Upper lobe of left lung (tissue), 6 donors: ENCODE results near the gene ATP13A1. TPM values are rescaled to one million over a fixed set of nuclear protein-coding genes. Genes with fewer than 3 reads are reported as not detected.

Experiments
- ATAC-seq, 2 donors: fragments of 200-7000 bp; cut with Tn5 transposase; one replicate each; pipeline ENCODE4 v1.9.1; 2022; ENCODE audit warnings: mild to moderate bottlenecking in 2 of 2, moderate library complexity in 2 of 2; ENCODE audit not compliant: low FRiP score in 2 of 2
- DNase-seq, 2 donors: peaks; one replicate each; pipeline ENCODE4 v3.0.0-alpha.2; 2019 to 2020
- H3K27ac ChIP-seq, 4 donors: fragments of 200-600 bp; sonication (generic); one replicate each; pipeline ENCODE4 v1.5.1; 2016 to 2019
- H3K27me3 ChIP-seq, 4 donors: fragments of 200-600 bp; sonication (generic); one replicate each; pipeline ENCODE4 v1.5.1; 2017 to 2019
- H3K36me3 ChIP-seq, 4 donors: fragments of 200-600 bp; sonication (generic); one replicate each; pipeline ENCODE4 v1.5.1; 2016 to 2019
- H3K4me1 ChIP-seq, 4 donors: fragments of 200-600 bp; sonication (generic); one replicate each; pipeline ENCODE4 v1.5.1; 2018 to 2019
- H3K4me3 ChIP-seq, 4 donors: fragments of 200-600 bp; sonication (generic); one replicate each; pipeline ENCODE4 v1.5.1; 2017 to 2019; ENCODE audit warnings: mild to moderate bottlenecking in 2 of 4, moderate library complexity in 1 of 4
- H3K9me3 ChIP-seq, 4 donors: fragments of 200-600 bp; sonication (generic); one replicate each; pipeline ENCODE4 v1.5.1; 2018 to 2019
- CTCF ChIP-seq, 6 experiments: fragments of 450-650 bp in 4 of 6; fragments of 200-600 bp in 2 of 6; sonication (generic) in 2 of 6; IDR thresholded peaks; one replicate each; pipeline ENCODE4 v1.5.1; 2016 to 2019; ENCODE audit warnings: antibody characterized with exemption in 6 of 6
- EP300 ChIP-seq, 4 donors: sonication (generic); formaldehyde crosslinking; IDR thresholded peaks; one replicate each; pipeline ENCODE4 v1.5.1; 2017; ENCODE audit warnings: antibody characterized with exemption in 4 of 4, control low read depth in 2 of 4
- POLR2A ChIP-seq, 4 donors: fragments of 450-650 bp; IDR thresholded peaks; one replicate each; pipeline ENCODE4 v1.5.1; 2016 to 2017; ENCODE audit warnings: antibody characterized with exemption in 4 of 4, mild to moderate bottlenecking in 2 of 4
- POLR2AphosphoS5 ChIP-seq, 2 donors: sonication (generic); formaldehyde crosslinking; IDR thresholded peaks; one replicate each; pipeline ENCODE4 v1.5.1; 2017; ENCODE audit warnings: antibody characterized with exemption in 2 of 2
- WGBS, 2 donors: methylation state at CpG; one replicate each; pipeline ENCODE4 v1.1.5; 2017 to 2018; 5-methylcytosine and 5-hydroxymethylcytosine counted together
- total RNA-seq, 6 donors: library from RNA; depleted of rRNA in 4 of 6; stranded (reverse); fragments of >200 nt in 4 of 6; gene quantifications; one replicate each; pipeline versions ENCODE4 v1.1.0 to v1.2.1, GENCODE V29; 2016 to 2021
- donor health status: DM: no; HTN: no; CAD: no; lungs with moderate emphysema.
- donor health status: DM: no; HTN: yes; CAD: no; lungs with severe emphysema.

ATP13A1 gene
- total RNA-seq, 6 donors from 2014 or later: 58.6 to 256 (median 97.4) TPM

GRCh38 chr19:19631346-19631745 is 32.1 kb downstream of the ATP13A1 start:
- WGBS, 2 donors: 95 to 100% methylated on average over 3 to 7 of the region's 7 CpGs
- H3K9me3 ChIP-seq: no peaks in the 10 kb centered on the region
- H3K27ac ChIP-seq: no peak overlapping the region
- peaks cover 0 to 4% (median 0%) of the 10 kb centered on the region in 4 donors for H3K27me3 ChIP-seq
- ATAC-seq: no peak
- no peak for DNase-seq
- H3K36me3 ChIP-seq: peaks cover 5 to 51% (median 36%) of the 10 kb centered on the region in 4 donors
- no peak overlapping the region for H3K4me3 ChIP-seq
- TF ChIP-seq CTCF (IDR thresholded peaks at IDR 0.05): no peak
- TF ChIP-seq POLR2AphosphoS5 (IDR thresholded peaks at IDR 0.05): no peak
- no peak for TF ChIP-seq POLR2A (IDR thresholded peaks at IDR 0.05)
- no peak for TF ChIP-seq EP300 (IDR thresholded peaks at IDR 0.05)
- H3K4me1 ChIP-seq: peaks cover 14 to 21% (median 16%) of the 10 kb centered on the region in 4 donors

- no peaks in the 10 kb centered on the region for H3K9me3 ChIP-seq
- no peak for TF ChIP-seq POLR2AphosphoS5 (IDR thresholded peaks at IDR 0.05)
- TF ChIP-seq CTCF (IDR thresholded peaks at IDR 0.05): no peak
- no peak for TF ChIP-seq EP300 (IDR thresholded peaks at IDR 0.05)
- TF ChIP-seq POLR2A (IDR thresholded peaks at IDR 0.05): no peak
- no peak overlapping the region for H3K4me3 ChIP-seq
- H3K4me1 ChIP-seq: peaks cover 14 to 21% (median 16%) of the 10 kb centered on the region in 4 donors
- no peak for DNase-seq
- WGBS, 2 donors: 95 to 96% methylated on average over 2 of the region's 2 CpGs
- H3K27ac ChIP-seq: no peak overlapping the region
- peaks cover 0 to 4% (median 0%) of the 10 kb centered on the region in 4 donors for H3K27me3 ChIP-seq
- no peak for ATAC-seq
- H3K36me3 ChIP-seq: peaks cover 5 to 42% (median 31%) of the 10 kb centered on the region in 4 donors
Measured at GRCh38 chr19:19630426-19630825, 33.0 kb downstream of the ATP13A1 start.

GRCh38 chr19:19630062-19630414 is 33.4 kb downstream of the ATP13A1 start:
- ATAC-seq: no peak
- no peak overlapping the region for H3K4me3 ChIP-seq
- TF ChIP-seq CTCF (IDR thresholded peaks at IDR 0.05): no peak
- H3K36me3 ChIP-seq: peaks cover 5 to 38% (median 28%) of the 10 kb centered on the region in 4 donors
- no peak overlapping the region for H3K27ac ChIP-seq
- no peaks in the 10 kb centered on the region for H3K9me3 ChIP-seq
- H3K4me1 ChIP-seq: peaks cover 14 to 21% (median 16%) of the 10 kb centered on the region in 4 donors
- WGBS, 2 donors: 96 to 100% methylated on average over 2 to 8 of the region's 11 CpGs
- H3K27me3 ChIP-seq: peaks cover 0 to 4% (median 0%) of the 10 kb centered on the region in 4 donors
- DNase-seq: peak in 1 of 2 donors; percentile 75

GRCh38 chr19:19628501-19629134 is 34.9 kb downstream of the ATP13A1 start:
- ATAC-seq (peak; percentile 24 to 53), DNase-seq (peak; percentile 72 to 89)
- Histone ChIP-seq H3K36me3 (peaks cover 0 to 33% (median 13%) of the 10 kb centered on the region in 4 donors), H3K4me3 (peak overlapping the region; percentile 15 to 62 (median 60)), H3K27me3 (peaks cover 0 to 4% (median 0%) of the 10 kb centered on the region in 4 donors), H3K9me3 (no peaks in the 10 kb centered on the region), H3K4me1 (peaks cover 14 to 21% (median 16%) of the 10 kb centered on the region in 4 donors), H3K27ac (peak overlapping the region; percentile 50 to 79 (median 74))
- TF ChIP-seq EP300 (IDR thresholded peaks at IDR 0.05): no peak
- TF ChIP-seq POLR2A (IDR thresholded peaks at IDR 0.05): peak in 2 of 4 donors; percentile 9 to 15
- no peak for TF ChIP-seq CTCF (IDR thresholded peaks at IDR 0.05)
- peak in 1 of 2 donors; percentile 19 for TF ChIP-seq POLR2AphosphoS5 (IDR thresholded peaks at IDR 0.05)
- WGBS, 2 donors: 22 to 41% methylated on average over 9 to 20 of the region's 51 CpGs
